ENCODE results near the gene ITPK1.
"Not testable (repeated sequence)": the region's sequence is repeated elsewhere in the genome, so short reads cannot be mapped to it uniquely, and the experiment has no call there.

The ITPK1 gene

GRCh38 chr14:93128725-93129459 is 13.2 kb upstream of the ITPK1 start:
- no peak for DNase-seq

GRCh38 chr14:93126111-93126510 is 10.4 kb upstream of the ITPK1 start:
- DNase-seq, result no peak

- no peak for DNase-seq
These were observed 7.1 kb upstream of the ITPK1 start for GRCh38 chr14:93122826-93123225.

- DNase-seq, result peak; percentile 61
These were observed 5.5 kb upstream of the ITPK1 start for GRCh38 chr14:93121030-93121834.

- DNase-seq, result peak; percentile 64
These were observed 4.8 kb upstream of the ITPK1 start for GRCh38 chr14:93120517-93120916.

GRCh38 chr14:93116676-93117200 is 1.0 kb upstream of the ITPK1 start:
- peak; percentile 25 for DNase-seq

GRCh38 chr14:93115069-93115820 is 480 bp downstream of the ITPK1 start:
- DNase-seq, result peak; percentile 91

GRCh38 chr14:93114713-93115068 is 1.0 kb downstream of the ITPK1 start:
- no peak for DNase-seq

GRCh38 chr14:93114068-93114710 is 1.5 kb downstream of the ITPK1 start:
- DNase-seq, result peak; percentile 57

GRCh38 chr14:93113678-93114067 is 2.1 kb downstream of the ITPK1 start:
- no peak for DNase-seq

- DNase-seq, result peak; percentile 97
These were observed 2.6 kb downstream of the ITPK1 start for GRCh38 chr14:93112891-93113677.

- DNase-seq, result peak; percentile 19
These were observed 4.2 kb downstream of the ITPK1 start for GRCh38 chr14:93111541-93111940.

- no peak for DNase-seq
These were observed 4.8 kb downstream of the ITPK1 start for GRCh38 chr14:93110856-93111419.

GRCh38 chr14:93109572-93110481 is 5.9 kb downstream of the ITPK1 start:
- no peak for DNase-seq

GRCh38 chr14:93108105-93108504 is 7.6 kb downstream of the ITPK1 start:
- DNase-seq, result no peak

- no peak for DNase-seq
These were observed 8.3 kb downstream of the ITPK1 start for GRCh38 chr14:93107453-93107852.

- no peak for DNase-seq
These were observed 9.1 kb downstream of the ITPK1 start for GRCh38 chr14:93106541-93107156.

- DNase-seq, result not testable (repeated sequence)
These were observed 9.9 kb downstream of the ITPK1 start for GRCh38 chr14:93105856-93106255.

- peak; percentile 46 for DNase-seq
These were observed 10.4 kb downstream of the ITPK1 start for GRCh38 chr14:93105362-93105761.

- DNase-seq, result no peak
These were observed 10.8 kb downstream of the ITPK1 start for GRCh38 chr14:93104961-93105360.
